Measurements from ENCODE around the gene HELZ.

DNA sequence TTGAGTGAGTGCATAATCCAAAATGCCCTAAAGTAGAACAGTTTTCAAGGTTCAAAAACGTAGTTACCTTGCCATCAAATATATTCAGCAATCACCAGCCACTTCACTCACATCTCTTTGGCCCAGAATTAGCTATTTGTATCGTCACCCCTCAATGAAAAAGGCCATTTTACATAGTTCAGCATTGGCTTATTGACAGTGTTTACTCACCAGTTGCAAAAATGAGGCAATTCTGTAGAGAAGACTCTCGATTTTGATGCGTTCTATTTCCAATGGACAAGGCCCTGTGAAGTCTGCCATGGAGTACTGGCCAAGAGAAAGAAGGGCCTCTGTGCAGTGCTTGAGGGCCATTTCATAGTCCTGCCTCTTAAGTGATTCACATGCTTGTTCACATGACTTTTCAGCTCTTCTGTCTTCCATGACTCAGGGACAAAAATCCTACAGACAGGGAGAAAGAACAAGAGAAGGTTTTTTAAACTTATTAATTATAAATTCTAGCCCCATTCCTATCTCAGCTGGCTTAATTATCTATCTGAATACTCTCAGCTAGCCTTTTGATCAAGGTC lies 26.5 kb downstream of the HELZ start:
- TF ChIP-seq POLR2A (IDR thresholded peaks at IDR 0.05): no peak
- TF ChIP-seq, protein P1, sequence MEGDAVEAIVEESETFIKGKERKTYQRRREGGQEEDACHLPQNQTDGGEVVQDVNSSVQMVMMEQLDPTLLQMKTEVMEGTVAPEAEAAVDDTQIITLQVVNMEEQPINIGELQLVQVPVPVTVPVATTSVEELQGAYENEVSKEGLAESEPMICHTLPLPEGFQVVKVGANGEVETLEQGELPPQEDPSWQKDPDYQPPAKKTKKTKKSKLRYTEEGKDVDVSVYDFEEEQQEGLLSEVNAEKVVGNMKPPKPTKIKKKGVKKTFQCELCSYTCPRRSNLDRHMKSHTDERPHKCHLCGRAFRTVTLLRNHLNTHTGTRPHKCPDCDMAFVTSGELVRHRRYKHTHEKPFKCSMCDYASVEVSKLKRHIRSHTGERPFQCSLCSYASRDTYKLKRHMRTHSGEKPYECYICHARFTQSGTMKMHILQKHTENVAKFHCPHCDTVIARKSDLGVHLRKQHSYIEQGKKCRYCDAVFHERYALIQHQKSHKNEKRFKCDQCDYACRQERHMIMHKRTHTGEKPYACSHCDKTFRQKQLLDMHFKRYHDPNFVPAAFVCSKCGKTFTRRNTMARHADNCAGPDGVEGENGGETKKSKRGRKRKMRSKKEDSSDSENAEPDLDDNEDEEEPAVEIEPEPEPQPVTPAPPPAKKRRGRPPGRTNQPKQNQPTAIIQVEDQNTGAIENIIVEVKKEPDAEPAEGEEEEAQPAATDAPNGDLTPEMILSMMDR (IDR thresholded peaks at IDR 0.05): no peak

All from lower leg skin (tissue), 3 donors.